Measurements from ENCODE around the gene MFAP1.

MFAP1 gene

DNA sequence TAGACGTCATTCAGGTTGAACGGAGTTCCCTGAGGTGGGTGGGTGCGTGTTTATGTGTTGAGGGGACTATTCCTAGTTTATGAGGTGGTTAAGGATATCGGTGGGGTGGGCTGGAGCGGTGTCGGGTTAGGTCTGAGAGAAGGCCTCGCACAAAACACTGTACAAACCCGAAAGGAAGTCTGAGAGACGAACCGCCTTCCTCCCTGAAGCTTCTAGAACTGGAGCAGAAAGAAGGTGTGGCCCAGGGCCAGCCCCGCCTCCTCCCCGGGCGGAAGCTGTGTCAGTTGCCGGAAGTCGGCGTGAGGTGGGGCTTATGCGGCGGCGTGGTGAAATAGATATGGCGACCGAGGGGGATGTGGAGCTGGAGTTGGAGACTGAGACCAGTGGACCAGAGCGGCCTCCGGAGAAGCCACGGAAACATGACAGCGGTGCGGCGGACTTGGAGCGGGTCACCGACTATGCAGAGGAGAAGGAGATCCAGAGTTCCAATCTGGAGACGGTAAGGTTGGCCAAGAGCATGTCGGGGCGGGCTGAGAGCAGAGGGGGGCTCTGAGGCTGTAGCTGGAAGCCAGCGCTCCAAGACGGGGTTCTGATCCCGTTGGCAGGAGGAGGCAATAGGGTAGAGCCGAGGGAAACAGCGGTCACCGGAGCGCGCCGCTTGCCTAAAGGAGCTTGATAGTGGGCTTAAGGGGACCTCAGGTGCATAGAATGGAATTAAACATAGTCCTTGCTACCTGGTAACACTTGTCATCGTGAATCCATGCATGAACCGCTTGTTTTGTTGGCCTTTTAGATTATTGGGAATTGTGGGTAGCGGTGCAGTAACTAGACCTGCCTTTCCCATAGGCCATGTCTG, 24.0 kb downstream of the MFAP1 start, which contains the start of gene HYPK:
HYPK (plus strand) TSS at position 314 of the 856 bp plus-strand sequence; CDS start at position 338, 24 bp downstream.
- Mint-ChIP-seq H3K4me1 (peaks cover 57% of the 10 kb centered on the region), H3K9me3 (no peaks in the 10 kb centered on the region), H3K4me3 (peak within 1 kb of the TSS; percentile 99), H3K27me3 (ENCODE audit: low read depth, poor library complexity) (no peaks in the 10 kb centered on the region), H3K27ac (peak within 1 kb of the TSS; percentile 99), H3K36me3 (ENCODE audit: low read depth) (peaks cover 65% of the 10 kb centered on the region)
- DNase-seq, result peak; percentile 88
- TF ChIP-seq, protein P1, sequence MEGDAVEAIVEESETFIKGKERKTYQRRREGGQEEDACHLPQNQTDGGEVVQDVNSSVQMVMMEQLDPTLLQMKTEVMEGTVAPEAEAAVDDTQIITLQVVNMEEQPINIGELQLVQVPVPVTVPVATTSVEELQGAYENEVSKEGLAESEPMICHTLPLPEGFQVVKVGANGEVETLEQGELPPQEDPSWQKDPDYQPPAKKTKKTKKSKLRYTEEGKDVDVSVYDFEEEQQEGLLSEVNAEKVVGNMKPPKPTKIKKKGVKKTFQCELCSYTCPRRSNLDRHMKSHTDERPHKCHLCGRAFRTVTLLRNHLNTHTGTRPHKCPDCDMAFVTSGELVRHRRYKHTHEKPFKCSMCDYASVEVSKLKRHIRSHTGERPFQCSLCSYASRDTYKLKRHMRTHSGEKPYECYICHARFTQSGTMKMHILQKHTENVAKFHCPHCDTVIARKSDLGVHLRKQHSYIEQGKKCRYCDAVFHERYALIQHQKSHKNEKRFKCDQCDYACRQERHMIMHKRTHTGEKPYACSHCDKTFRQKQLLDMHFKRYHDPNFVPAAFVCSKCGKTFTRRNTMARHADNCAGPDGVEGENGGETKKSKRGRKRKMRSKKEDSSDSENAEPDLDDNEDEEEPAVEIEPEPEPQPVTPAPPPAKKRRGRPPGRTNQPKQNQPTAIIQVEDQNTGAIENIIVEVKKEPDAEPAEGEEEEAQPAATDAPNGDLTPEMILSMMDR (IDR thresholded peaks at IDR 0.05), result no peak

DNA sequence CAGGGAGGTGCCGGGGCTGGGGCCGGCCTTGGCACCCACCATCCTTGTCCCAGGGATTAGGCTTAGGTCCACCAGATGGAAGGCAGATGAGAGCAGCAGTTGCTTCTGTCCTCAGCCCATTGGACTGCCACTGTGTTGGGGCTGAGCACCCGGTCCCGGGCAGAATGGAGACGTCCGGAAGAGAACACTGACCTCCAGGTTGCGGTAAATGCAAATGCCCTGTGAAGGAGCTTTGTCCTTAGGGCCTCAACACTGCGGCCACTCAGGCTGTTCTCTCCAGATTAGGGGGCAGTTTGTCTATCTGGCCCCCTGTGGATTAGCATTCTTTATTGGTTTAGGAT, 24.6 kb downstream of the MFAP1 start, which contains the start of gene SERINC4:
SERINC4 (minus strand) TSS at position 276 of the 341 bp plus-strand sequence; CDS start at position 42, 234 bp downstream.
- TF ChIP-seq, protein P1 (IDR thresholded peaks at IDR 0.05), result no peak
- Mint-ChIP-seq H3K27ac (peak within 1 kb of the TSS; percentile 99), H3K4me1 (peaks cover 63% of the 10 kb centered on the region), H3K4me3 (peak within 1 kb of the TSS; percentile 99), H3K36me3 (ENCODE audit: low read depth) (peaks cover 65% of the 10 kb centered on the region), H3K27me3 (ENCODE audit: low read depth, poor library complexity) (no peaks in the 10 kb centered on the region), H3K9me3 (no peaks in the 10 kb centered on the region)
- no peak for DNase-seq

DNA sequence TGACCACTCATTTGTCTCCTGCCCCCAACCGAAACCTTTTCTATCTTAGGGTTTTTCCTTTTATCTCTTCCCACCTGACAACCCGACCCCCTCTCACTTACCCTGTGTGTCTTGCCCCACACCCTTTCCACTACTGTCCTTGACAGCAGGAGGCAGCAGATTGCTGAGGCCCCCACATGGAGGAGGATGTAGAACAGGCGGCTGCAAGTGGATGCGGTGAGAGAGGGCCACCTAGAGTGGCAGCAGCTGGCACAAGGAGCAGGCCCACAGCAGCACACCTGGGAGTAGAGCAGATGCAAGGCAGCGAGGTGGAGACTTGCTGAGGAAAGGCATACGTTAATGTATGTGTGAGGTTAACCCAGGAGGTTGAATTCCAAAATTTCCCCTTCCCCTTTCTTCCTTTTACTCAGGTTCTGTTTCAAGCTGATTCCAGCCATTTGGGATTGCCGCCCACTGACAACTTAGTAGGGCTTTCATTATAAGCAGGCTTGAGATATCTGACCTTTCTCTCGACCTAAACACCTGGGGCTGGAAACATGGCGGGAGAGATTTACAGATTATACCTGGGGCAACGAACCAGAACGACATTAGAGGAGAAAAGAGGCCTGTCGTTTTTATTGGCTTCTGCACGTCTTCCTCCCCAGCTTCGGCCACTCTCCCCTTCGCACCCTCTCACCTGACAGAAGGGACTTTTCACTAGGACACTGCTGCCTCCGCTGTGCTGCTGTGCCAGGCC, 25.1 kb downstream of the MFAP1 start:
- TF ChIP-seq, protein P1 (IDR thresholded peaks at IDR 0.05), result no peak
- Mint-ChIP-seq H3K9me3 (no peaks in the 10 kb centered on the region), H3K27ac (peak overlapping the region; percentile 99), H3K4me1 (peaks cover 68% of the 10 kb centered on the region), H3K36me3 (ENCODE audit: low read depth) (peaks cover 65% of the 10 kb centered on the region), H3K4me3 (peak overlapping the region; percentile 48), H3K27me3 (ENCODE audit: low read depth, poor library complexity) (no peaks in the 10 kb centered on the region)
- no peak for DNase-seq

DNA sequence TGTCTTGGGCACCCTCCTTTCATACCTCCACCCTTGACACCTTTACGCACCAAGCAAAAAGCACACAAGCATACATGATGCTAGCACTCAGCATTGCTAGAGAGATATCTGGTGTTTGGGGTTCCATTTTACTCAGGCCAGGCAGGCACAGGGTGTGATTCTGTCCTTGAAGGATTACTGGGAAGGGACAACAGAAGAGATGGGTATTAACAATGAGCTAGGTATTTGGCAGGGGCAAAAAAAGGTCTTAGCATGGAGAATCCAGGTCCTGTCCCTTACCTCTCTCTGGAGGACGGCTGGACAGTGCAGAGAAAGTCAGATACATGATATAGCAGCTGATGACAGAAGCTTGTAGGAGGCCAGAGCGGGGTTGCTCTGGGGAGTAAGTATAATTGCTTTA, 27.9 kb downstream of the MFAP1 start:
- H3K4me1 Mint-ChIP-seq, result peaks cover 84% of the 10 kb centered on the region
- H3K36me3 Mint-ChIP-seq (ENCODE audit: low read depth), result peaks cover 65% of the 10 kb centered on the region
- no peak overlapping the region for H3K4me3 Mint-ChIP-seq
- H3K27me3 Mint-ChIP-seq (ENCODE audit: low read depth, poor library complexity), result no peaks in the 10 kb centered on the region
- no peak for DNase-seq
- H3K27ac Mint-ChIP-seq, result peak overlapping the region; percentile 50
- H3K9me3 Mint-ChIP-seq, result peaks cover 1% of the 10 kb centered on the region
- TF ChIP-seq, protein P1 (IDR thresholded peaks at IDR 0.05), result no peak

DNA sequence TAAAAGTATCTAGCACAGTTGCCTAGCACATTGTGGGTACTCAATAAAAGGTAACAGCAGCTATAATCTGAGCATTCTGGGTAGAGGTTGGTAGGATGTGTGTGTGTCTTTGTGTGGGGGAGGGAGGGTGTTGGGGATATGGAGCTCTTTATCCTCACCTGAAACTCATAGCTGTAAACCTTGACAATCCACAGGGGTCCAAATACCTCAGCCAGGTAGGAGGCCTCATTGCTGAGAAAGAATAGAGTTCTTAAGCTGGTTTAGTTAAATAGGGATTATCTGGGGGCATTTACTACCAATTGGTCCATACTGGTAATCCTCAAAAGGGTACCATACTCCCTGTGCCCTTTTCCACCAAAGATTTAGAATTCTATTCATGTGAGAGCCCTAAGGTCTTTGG, 28.5 kb downstream of the MFAP1 start:
- H3K27ac Mint-ChIP-seq, result peak overlapping the region; percentile 50

More for the DNA sequence above, 28.5 kb downstream of the MFAP1 start:
- peaks cover 81% of the 10 kb centered on the region for H3K4me1 Mint-ChIP-seq
- no peak for DNase-seq
- peaks cover 5% of the 10 kb centered on the region for H3K9me3 Mint-ChIP-seq
- no peak overlapping the region for H3K4me3 Mint-ChIP-seq
- H3K36me3 Mint-ChIP-seq (ENCODE audit: low read depth), result peaks cover 60% of the 10 kb centered on the region
- TF ChIP-seq, protein P1 (IDR thresholded peaks at IDR 0.05), result no peak
- H3K27me3 Mint-ChIP-seq (ENCODE audit: low read depth, poor library complexity), result no peaks in the 10 kb centered on the region
